Measurements from ENCODE around the gene SERINC5.

Gene SERINC5

DNA sequence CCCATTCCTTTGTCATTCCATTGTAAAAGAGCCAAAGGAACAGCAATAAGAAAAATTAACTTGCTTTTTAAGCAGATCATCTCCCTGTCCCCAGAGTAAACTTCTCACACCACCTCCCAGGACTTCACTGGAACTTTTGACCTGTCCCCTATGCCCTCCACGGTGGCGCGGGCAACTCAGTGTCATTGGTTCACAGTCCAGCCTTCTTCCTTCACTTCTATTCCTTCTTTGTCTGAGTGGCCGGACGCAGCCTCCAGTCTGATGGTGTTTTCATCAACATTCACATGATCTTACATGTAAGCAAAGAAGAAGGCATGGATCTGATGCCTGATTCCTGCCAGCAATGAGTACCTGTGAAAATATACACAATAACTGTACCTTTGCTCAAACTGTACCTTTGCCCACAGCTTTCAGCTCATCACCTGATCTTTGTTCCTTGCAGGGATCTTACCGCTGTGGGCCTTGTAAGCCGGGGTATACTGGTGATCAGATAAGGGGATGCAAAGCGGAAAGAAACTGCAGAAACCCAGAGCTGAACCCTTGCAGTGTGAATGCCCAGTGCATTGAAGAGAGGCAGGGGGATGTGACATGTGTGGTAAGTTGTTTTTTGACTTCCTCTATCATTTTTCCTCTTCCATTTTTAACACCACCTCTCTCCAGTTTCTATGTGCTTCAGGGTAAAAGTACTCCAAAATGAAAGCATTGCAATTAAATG, 188.2 kb downstream of the SERINC5 start:
- no peak for DNase-seq (ENCODE audit: low read depth)

DNA sequence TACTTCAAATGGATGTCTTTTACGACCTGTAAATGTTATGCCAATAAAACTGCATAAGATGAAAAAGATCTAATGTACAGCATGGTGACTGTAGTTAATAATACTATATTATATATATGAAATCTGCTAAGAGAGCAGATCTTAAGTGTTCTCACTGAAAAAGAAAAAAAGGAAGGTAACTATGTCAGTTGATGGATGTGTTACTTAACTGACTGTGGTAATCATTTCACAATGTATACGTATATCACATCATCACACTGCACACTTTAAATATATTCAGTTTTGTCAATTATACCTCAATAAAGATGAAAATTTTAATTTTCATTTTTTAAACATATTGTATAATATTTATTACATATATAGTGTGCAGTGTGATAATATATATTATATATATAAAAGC, 188.8 kb downstream of the SERINC5 start:
- DNase-seq (ENCODE audit: low read depth): no peak

DNA sequence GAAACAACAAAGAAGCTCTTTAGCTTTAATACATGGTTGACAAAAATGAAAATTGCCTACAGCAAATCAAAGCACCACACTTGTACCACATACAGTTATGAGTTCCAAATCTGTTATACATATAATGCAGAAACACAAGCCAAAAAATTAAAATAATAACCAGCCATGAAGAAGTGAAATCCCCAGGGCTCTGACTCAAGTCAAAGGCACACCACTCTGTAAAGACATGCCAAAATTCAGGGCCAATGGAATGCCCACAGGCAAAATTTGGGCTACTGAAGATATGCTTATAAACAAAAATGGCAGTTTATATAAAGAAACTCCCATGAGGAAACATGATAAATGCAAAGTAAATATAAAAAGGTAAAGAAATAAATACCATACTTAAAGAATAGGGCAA, 191.7 kb downstream of the SERINC5 start:
- DNase-seq (ENCODE audit: low read depth): no peak

All from stimulated activated CD8-positive, alpha-beta memory T cell treated with anti-CD3 and anti-CD28 coated beads, Interleukin-12 subunit alpha, Interleukin-12 subunit beta, amount 100 ng/mL, for 1 hour (primary cell).